ENCODE data around the gene PKIG.

DNA sequence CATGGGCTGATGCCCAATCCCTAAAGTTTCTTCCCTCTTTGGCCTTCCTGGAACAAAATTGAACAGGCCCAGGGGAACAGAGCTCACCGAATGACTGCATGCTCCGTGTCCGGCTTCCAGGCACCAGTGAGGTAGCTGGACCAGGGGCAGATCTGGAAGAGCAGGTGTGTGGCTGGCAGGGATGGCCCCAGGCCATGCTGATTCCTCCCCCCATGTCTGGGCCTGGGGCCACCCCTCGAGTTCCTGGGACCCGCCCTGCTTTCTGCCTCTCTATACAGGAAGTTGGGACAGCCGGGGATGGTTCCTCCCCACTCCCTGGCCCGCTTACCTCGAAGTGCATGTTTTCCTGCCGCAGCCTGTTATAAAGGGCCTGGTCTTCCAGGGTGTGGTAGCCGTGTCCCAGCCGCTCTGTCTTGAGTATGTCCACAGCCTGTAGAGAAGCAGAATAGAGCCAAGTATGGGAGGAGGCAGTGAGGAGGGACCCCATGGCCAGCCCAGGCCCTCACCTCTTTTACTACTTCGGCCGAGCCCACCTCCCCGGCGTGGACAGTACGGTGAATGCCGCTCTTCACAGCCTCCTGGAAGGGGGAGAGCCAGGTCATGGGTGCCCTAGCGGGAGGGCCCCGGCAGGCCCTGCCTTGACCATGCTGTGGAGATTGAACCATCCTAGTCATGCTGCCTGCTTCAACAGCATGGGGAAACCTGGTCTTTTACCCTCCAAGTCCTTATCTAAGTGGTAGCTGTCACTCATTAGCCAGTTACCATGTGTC is 40.3 kb downstream of the PKIG start:
- TF ChIP-seq, protein P1, sequence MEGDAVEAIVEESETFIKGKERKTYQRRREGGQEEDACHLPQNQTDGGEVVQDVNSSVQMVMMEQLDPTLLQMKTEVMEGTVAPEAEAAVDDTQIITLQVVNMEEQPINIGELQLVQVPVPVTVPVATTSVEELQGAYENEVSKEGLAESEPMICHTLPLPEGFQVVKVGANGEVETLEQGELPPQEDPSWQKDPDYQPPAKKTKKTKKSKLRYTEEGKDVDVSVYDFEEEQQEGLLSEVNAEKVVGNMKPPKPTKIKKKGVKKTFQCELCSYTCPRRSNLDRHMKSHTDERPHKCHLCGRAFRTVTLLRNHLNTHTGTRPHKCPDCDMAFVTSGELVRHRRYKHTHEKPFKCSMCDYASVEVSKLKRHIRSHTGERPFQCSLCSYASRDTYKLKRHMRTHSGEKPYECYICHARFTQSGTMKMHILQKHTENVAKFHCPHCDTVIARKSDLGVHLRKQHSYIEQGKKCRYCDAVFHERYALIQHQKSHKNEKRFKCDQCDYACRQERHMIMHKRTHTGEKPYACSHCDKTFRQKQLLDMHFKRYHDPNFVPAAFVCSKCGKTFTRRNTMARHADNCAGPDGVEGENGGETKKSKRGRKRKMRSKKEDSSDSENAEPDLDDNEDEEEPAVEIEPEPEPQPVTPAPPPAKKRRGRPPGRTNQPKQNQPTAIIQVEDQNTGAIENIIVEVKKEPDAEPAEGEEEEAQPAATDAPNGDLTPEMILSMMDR (IDR thresholded peaks at IDR 0.05; ENCODE audit: poor library complexity, severe bottlenecking), result no peak
- TF ChIP-seq EZH2 (IDR thresholded peaks at IDR 0.05; ENCODE audit: borderline replicate concordance, insufficient read depth, low read length, poor library complexity, severe bottlenecking) (no peak), EP300 (conservative IDR thresholded peaks at IDR 0.05; ENCODE audit: poor library complexity, severe bottlenecking) (no peak), RAD21 (conservative IDR thresholded peaks at IDR 0.05) (no peak), TAF1 (IDR thresholded peaks at IDR 0.05; ENCODE audit: low read depth) (no peak), POLR2AphosphoS5 (IDR thresholded peaks at IDR 0.05) (no peak)

All from neural cell (in vitro differentiated cells).